ENCODE results near the gene SORBS1. TPM values are rescaled to one million over a fixed set of nuclear protein-coding genes. Genes with fewer than 3 reads are reported as not detected.
A peak's percentile ranks its signal among the peaks of the same experiment; 100 is the strongest.

The SORBS1 gene
- total RNA-seq, 4 donors from 2014 or later = 35.1 to 53.1 (median 43.3) TPM

GRCh38 chr10:95493862-95494261 is 67.3 kb downstream of the SORBS1 start:
- no peak for DNase-seq (ENCODE audit: low spot score in 2 of 2)
- no peak overlapping the region for H3K4me3 ChIP-seq (ENCODE audit: low read depth, poor library complexity, severe bottlenecking)
- intact Hi-C loops (cut with DNase I; ENCODE audit: low total_unique reads) = no loop called here
- WGBS, 2 donors = 93 to 95% methylated on average over 2 of the region's 2 CpGs
- TF ChIP-seq POLR2A (IDR thresholded peaks at IDR 0.05) = no peak
- no peak for TF ChIP-seq CTCF (IDR thresholded peaks at IDR 0.05)

GRCh38 chr10:95487994-95488393 is 73.2 kb downstream of the SORBS1 start:
- intact Hi-C loops (cut with DNase I; ENCODE audit: low total_unique reads) = loop anchor here (2.0 kb wide), 1 partner anchor 15 kb away; no protein-coding TSS in a partner anchor
- TF ChIP-seq CTCF (IDR thresholded peaks at IDR 0.05) (no peak), POLR2A (IDR thresholded peaks at IDR 0.05) (no peak)
- no peak for DNase-seq (ENCODE audit: low spot score in 2 of 2)
- no peak overlapping the region for H3K4me3 ChIP-seq (ENCODE audit: low read depth, poor library complexity, severe bottlenecking)

GRCh38 chr10:95485056-95485844 is 75.9 kb downstream of the SORBS1 start:
- intact Hi-C loops (cut with DNase I; ENCODE audit: low total_unique reads) = no loop called here
- DNase-seq (ENCODE audit: low spot score in 2 of 2) = peak in 1 of 2 donors; percentile 0
- WGBS, 2 donors = 43 to 51% methylated on average over 4 of the region's 4 CpGs
- TF ChIP-seq POLR2A (IDR thresholded peaks at IDR 0.05) (no peak), CTCF (IDR thresholded peaks at IDR 0.05) (no peak)
- no peak overlapping the region for H3K4me3 ChIP-seq (ENCODE audit: low read depth, poor library complexity, severe bottlenecking)

GRCh38 chr10:95482501-95483233 is 78.5 kb downstream of the SORBS1 start:
- intact Hi-C loops (cut with DNase I; ENCODE audit: low total_unique reads) = no loop called here
- DNase-seq (ENCODE audit: low spot score in 2 of 2) = no peak
- H3K4me3 ChIP-seq (ENCODE audit: low read depth, poor library complexity, severe bottlenecking) = no peak overlapping the region
- TF ChIP-seq POLR2A (IDR thresholded peaks at IDR 0.05) (no peak), CTCF (IDR thresholded peaks at IDR 0.05) (no peak)
- WGBS, 2 donors = 77 to 90% methylated on average over 7 of the region's 7 CpGs

- intact Hi-C loops (cut with DNase I; ENCODE audit: low total_unique reads) = no loop called here
- no peak overlapping the region for H3K4me3 ChIP-seq (ENCODE audit: low read depth, poor library complexity, severe bottlenecking)
- WGBS, 2 donors = 60 to 74% methylated on average over 4 of the region's 4 CpGs
- no peak for TF ChIP-seq CTCF (IDR thresholded peaks at IDR 0.05)
- TF ChIP-seq POLR2A (IDR thresholded peaks at IDR 0.05) = no peak
- DNase-seq (ENCODE audit: low spot score in 2 of 2) = peak in 1 of 2 donors; percentile 81
Observed at GRCh38 chr10:95480901-95481491, 80.2 kb downstream of the SORBS1 start.
